Fibroblast of lung (primary cell): ENCODE results near the gene CSGALNACT2.

Source experiments
- CTCF ChIP-seq, 2 donors: IDR thresholded peaks in 1 of 2; conservative IDR thresholded peaks in 1 of 2; 1 replicate in 1 of 2; 2 replicates in 1 of 2; pipeline ENCODE4 v1.5.1; 2011 to 2012; ENCODE audit warnings: low read length in 2 of 2, control low read depth in 1 of 2, inconsistent platforms in 1 of 2, low read depth in 1 of 2, mild to moderate bottlenecking in 1 of 2
- EZH2 ChIP-seq: IDR thresholded peaks from 2 replicates; pipeline ENCODE4 v1.5.1; 2012; ENCODE audit warnings: low read length, control low read depth, mild to moderate bottlenecking; ENCODE audit errors: missing control alignments

- TF ChIP-seq CTCF (conservative IDR thresholded peaks at IDR 0.05 in 1 of 2, IDR thresholded peaks at IDR 0.05 in 1 of 2; ENCODE audit: low read depth in 1 of 2, low read length in 2 of 2): no peak
- no peak for TF ChIP-seq EZH2
Observed at GRCh38 chr10:43221419-43222209, 83.4 kb downstream of the CSGALNACT2 start.
